HEK293T (cell line): Measurements from ENCODE around the gene RNASEH2B.

ENCODE experiments used
- CTCF ChIA-PET: fragments of 350-600 bp; formaldehyde crosslinking; extraction: SDS; loops from one replicate; lab custom pipeline; 2021; ENCODE audit warnings: antibody characterized with exemption, inconsistent platforms; lab: Yijun Ruan, JAX
- POLR2A ChIA-PET: fragments of 350-600 bp; formaldehyde crosslinking; extraction: SDS; loops from one replicate; lab custom pipeline; 2020; ENCODE audit warnings: antibody characterized with exemption, inconsistent platforms; lab: Yijun Ruan, JAX
- DNase-seq: peaks from one replicate; pipeline ENCODE4 v3.0.0; 2012; ENCODE audit warnings: mixed read lengths; ENCODE audit errors: extremely low spot score
- ARNT ChIP-seq: fragments of 450-650 bp; IDR thresholded peaks from 2 replicates; pipeline ENCODE4 v1.6.1; 2017; ENCODE audit warnings: mild to moderate bottlenecking
- BHLHE40 ChIP-seq: fragments of 450-650 bp; IDR thresholded peaks from 2 replicates; pipeline ENCODE4 v1.6.1; 2016; ENCODE audit warnings: mild to moderate bottlenecking, moderate library complexity, borderline replicate concordance
- CTBP1 ChIP-seq: fragments of 450-650 bp; IDR thresholded peaks from 2 replicates; pipeline ENCODE4 v1.6.1; 2016; ENCODE audit warnings: borderline replicate concordance
- ELF4 ChIP-seq: fragments of 450-650 bp; IDR thresholded peaks from 2 replicates; pipeline ENCODE4 v1.6.1; 2017; ENCODE audit warnings: antibody characterized with exemption
- FOXA1 ChIP-seq: fragments of 450-650 bp; IDR thresholded peaks from 2 replicates; pipeline ENCODE4 v1.6.1; 2016; ENCODE audit warnings: mild to moderate bottlenecking
- FOXK2 ChIP-seq: fragments of 450-650 bp; IDR thresholded peaks from 2 replicates; pipeline ENCODE4 v1.6.1; 2016; ENCODE audit warnings: mild to moderate bottlenecking
- FOXM1 ChIP-seq: fragments of 450-650 bp; IDR thresholded peaks from 2 replicates; pipeline ENCODE4 v1.6.1; 2017; ENCODE audit warnings: mild to moderate bottlenecking, borderline replicate concordance
- HDGF ChIP-seq: fragments of 450-650 bp; IDR thresholded peaks from 2 replicates; pipeline ENCODE4 v1.6.1; 2017; ENCODE audit warnings: antibody characterized with exemption, borderline replicate concordance
- L3MBTL2 ChIP-seq: fragments of 450-650 bp; conservative IDR thresholded peaks from 2 replicates; pipeline ENCODE4 v1.6.1; 2016; ENCODE audit warnings: mild to moderate bottlenecking
- LEF1 ChIP-seq: fragments of 450-650 bp; IDR thresholded peaks from 2 replicates; pipeline ENCODE4 v1.6.1; 2017; ENCODE audit warnings: mild to moderate bottlenecking, borderline replicate concordance
- NFRKB ChIP-seq: fragments of 450-650 bp; IDR thresholded peaks from 2 replicates; pipeline ENCODE4 v1.6.1; 2016; ENCODE audit warnings: mild to moderate bottlenecking, moderate library complexity
- SP1 ChIP-seq: fragments of 450-650 bp; IDR thresholded peaks from 2 replicates; pipeline ENCODE4 v1.6.1; 2017
- SUZ12 ChIP-seq: fragments of 450-650 bp; IDR thresholded peaks from 2 replicates; pipeline ENCODE4 v1.6.1; 2016; ENCODE audit warnings: mild to moderate bottlenecking
- TARDBP ChIP-seq: fragments of 450-650 bp; IDR thresholded peaks from 2 replicates; pipeline ENCODE4 v1.6.1; 2016
- ZNF384 ChIP-seq: fragments of 450-650 bp; IDR thresholded peaks from 2 replicates; pipeline ENCODE4 v1.6.1; 2016
- TF ChIP-seq, protein P1 (sequence below): fragments of 450-650 bp; IDR thresholded peaks from 2 replicates; pipeline ENCODE4 v1.6.1; 2016

RNASEH2B gene

DNA sequence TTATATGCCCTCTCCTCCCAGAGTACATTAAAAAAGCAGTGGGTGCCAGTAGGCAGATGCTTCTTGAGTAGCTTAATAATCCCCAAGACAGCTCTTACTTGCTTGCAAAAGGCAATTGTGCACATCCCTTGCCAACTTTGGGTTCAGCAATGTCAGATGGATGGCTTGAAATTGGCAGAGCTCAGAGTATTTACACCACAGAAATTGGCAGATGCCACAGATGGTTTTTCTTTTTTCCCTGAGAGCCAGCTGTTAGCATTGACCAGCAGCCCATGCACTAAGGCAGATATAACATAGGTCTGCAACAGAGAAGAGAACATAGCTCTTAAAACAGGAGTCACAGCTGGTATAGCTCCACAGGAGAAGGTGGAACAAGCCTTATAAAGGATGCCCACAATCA, 18.4 kb upstream of the RNASEH2B start:
- ChIA-PET CTCF (no interaction called here), POLR2A (no interaction called here)
- no peak for DNase-seq
- TF ChIP-seq FOXK2 (no peak), NFRKB (no peak), ELF4 (no peak), FOXM1 (no peak), TARDBP (no peak)

GRCh38 chr13:50892210-50892944, 17.2 kb upstream of the RNASEH2B start:
- TF ChIP-seq LEF1 (no peak), FOXK2 (no peak)
- ChIA-PET CTCF (no interaction called here), POLR2A (no interaction called here)
- DNase-seq = no peak

- CTCF ChIA-PET = no interaction called here
- POLR2A ChIA-PET = interaction anchor here (0.5 kb wide), 1 partner anchor 749 kb away, joined by 4 read pairs; no protein-coding TSS in a partner anchor
- TF ChIP-seq L3MBTL2 (no peak), SP1 (no peak), TARDBP (no peak), HDGF (no peak), LEF1 (no peak), ELF4 (no peak), BHLHE40 (no peak), FOXM1 (no peak), FOXK2 (no peak), ARNT (no peak), CTBP1 (no peak)
- TF ChIP-seq, protein P1, sequence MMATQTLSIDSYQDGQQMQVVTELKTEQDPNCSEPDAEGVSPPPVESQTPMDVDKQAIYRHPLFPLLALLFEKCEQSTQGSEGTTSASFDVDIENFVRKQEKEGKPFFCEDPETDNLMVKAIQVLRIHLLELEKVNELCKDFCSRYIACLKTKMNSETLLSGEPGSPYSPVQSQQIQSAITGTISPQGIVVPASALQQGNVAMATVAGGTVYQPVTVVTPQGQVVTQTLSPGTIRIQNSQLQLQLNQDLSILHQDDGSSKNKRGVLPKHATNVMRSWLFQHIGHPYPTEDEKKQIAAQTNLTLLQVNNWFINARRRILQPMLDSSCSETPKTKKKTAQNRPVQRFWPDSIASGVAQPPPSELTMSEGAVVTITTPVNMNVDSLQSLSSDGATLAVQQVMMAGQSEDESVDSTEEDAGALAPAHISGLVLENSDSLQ = no peak
- DNase-seq = no peak
Observed at GRCh38 chr13:50893211-50893852, 16.3 kb upstream of the RNASEH2B start.

- POLR2A ChIA-PET = no interaction called here
- TF ChIP-seq NFRKB = no peak
- no peak for TF ChIP-seq ARNT
- TF ChIP-seq HDGF = no peak
- no peak for TF ChIP-seq FOXA1
- TF ChIP-seq FOXM1 = no peak
- TF ChIP-seq, protein P1 = no peak
- TF ChIP-seq SP1 = no peak
- no peak for TF ChIP-seq TARDBP
- no peak for TF ChIP-seq FOXK2
- TF ChIP-seq SUZ12 = no peak
- no peak for TF ChIP-seq CTBP1
- no peak for TF ChIP-seq ELF4
- TF ChIP-seq BHLHE40 = no peak
- CTCF ChIA-PET = no interaction called here
- no peak for DNase-seq
Observed at GRCh38 chr13:50894012-50894411, 15.6 kb upstream of the RNASEH2B start.

- DNase-seq = no peak
- CTCF ChIA-PET = no interaction called here
- POLR2A ChIA-PET = no interaction called here
- TF ChIP-seq ELF4 = no peak
- TF ChIP-seq, protein P1 = no peak
- TF ChIP-seq HDGF = no peak
- no peak for TF ChIP-seq L3MBTL2
- TF ChIP-seq TARDBP = no peak
- no peak for TF ChIP-seq CTBP1
- no peak for TF ChIP-seq FOXA1
- no peak for TF ChIP-seq SP1
- TF ChIP-seq LEF1 = no peak
- no peak for TF ChIP-seq FOXM1
- no peak for TF ChIP-seq SUZ12
- no peak for TF ChIP-seq BHLHE40
- no peak for TF ChIP-seq FOXK2
- no peak for TF ChIP-seq ZNF384
- no peak for TF ChIP-seq ARNT
- TF ChIP-seq NFRKB = no peak
Observed at GRCh38 chr13:50894504-50894903, 15.1 kb upstream of the RNASEH2B start.

DNA sequence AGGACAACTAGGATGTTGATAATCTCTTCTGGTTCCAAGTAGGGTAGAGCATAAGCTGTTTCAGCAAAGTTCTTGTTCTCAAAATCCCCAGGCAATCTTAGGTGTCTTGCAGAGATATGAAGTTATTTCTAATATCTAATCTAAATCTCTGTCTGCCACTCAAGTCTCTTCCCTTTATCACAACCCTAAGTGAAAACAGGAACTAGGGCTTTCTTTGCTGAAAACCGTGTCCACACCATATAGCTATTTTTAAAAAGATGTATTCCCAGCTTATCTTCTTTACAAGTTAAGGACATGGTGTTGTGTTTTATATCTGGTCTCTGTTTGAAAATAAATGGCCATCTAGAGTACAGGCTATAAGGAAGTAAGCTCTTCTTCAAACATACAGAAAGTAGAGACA, 11.3 kb upstream of the RNASEH2B start:
- CTCF ChIA-PET = no interaction called here
- POLR2A ChIA-PET = no interaction called here
- DNase-seq = no peak
- TF ChIP-seq FOXM1 = no peak
- TF ChIP-seq ZNF384 = no peak
- no peak for TF ChIP-seq SUZ12
- TF ChIP-seq FOXA1 = no peak
- no peak for TF ChIP-seq ELF4
- no peak for TF ChIP-seq FOXK2
- TF ChIP-seq TARDBP = no peak
- TF ChIP-seq LEF1 = no peak
- TF ChIP-seq ARNT = no peak
- TF ChIP-seq SP1 = no peak
- no peak for TF ChIP-seq BHLHE40
- TF ChIP-seq, protein P1 = no peak
